Left ventricle myocardium inferior (tissue), 1 donor: ENCODE results near the gene AP1G2. TPM values are rescaled to one million over a fixed set of nuclear protein-coding genes. Genes with fewer than 3 reads are reported as not detected.

Experiments used
- DNase-seq: peaks from one replicate; pipeline ENCODE4 v3.0.0-alpha.2; 2020
- H3K27ac ChIP-seq: fragments of 200-600 bp; replicated peaks from 2 replicates; pipeline ENCODE4 v1.8.0; 2021
- H3K27me3 ChIP-seq: fragments of 200-600 bp; 2 replicates; pipeline ENCODE4 v1.8.0; 2021; ENCODE audit warnings: low read depth
- H3K36me3 ChIP-seq: fragments of 200-600 bp; 2 replicates; pipeline ENCODE4 v1.8.0; 2021
- H3K4me1 ChIP-seq: fragments of 200-600 bp; 2 replicates; pipeline ENCODE4 v1.8.0; 2021
- H3K4me3 ChIP-seq: fragments of 200-600 bp; 2 replicates; pipeline ENCODE4 v1.8.0; 2021; ENCODE audit warnings: mild to moderate bottlenecking, moderate library complexity
- H3K9me3 ChIP-seq: fragments of 200-600 bp; replicated peaks from 2 replicates; pipeline ENCODE4 v1.8.0; 2021
- intact Hi-C: fragments of 100-400 bp; cut with micrococcal nuclease; formaldehyde crosslinking; loops from one replicate; pipeline ENCODE4 v1.11.0; 2022
- total RNA-seq: library from RNA; stranded (reverse); fragmentation: NEBNext Ultra II Directional; extraction: Animal tissue kit (Norgen Biotek cat#: 25700); gene quantifications from one replicate; pipeline ENCODE4 v1.2.1, GENCODE V29; 2021
- TF ChIP-seq, protein P1 (sequence below): fragments of 200-600 bp; IDR thresholded peaks from 2 replicates; pipeline ENCODE4 v1.8.0; 2021; ENCODE audit warnings: antibody characterized with exemption, mild to moderate bottlenecking, borderline replicate concordance
- donor health status: DM: no; HTN: yes; CAD: no; lungs with severe emphysema.

Gene AP1G2
- total RNA-seq, 1 donor from 2014 or later = 10.4 TPM

- TF ChIP-seq, protein P1, sequence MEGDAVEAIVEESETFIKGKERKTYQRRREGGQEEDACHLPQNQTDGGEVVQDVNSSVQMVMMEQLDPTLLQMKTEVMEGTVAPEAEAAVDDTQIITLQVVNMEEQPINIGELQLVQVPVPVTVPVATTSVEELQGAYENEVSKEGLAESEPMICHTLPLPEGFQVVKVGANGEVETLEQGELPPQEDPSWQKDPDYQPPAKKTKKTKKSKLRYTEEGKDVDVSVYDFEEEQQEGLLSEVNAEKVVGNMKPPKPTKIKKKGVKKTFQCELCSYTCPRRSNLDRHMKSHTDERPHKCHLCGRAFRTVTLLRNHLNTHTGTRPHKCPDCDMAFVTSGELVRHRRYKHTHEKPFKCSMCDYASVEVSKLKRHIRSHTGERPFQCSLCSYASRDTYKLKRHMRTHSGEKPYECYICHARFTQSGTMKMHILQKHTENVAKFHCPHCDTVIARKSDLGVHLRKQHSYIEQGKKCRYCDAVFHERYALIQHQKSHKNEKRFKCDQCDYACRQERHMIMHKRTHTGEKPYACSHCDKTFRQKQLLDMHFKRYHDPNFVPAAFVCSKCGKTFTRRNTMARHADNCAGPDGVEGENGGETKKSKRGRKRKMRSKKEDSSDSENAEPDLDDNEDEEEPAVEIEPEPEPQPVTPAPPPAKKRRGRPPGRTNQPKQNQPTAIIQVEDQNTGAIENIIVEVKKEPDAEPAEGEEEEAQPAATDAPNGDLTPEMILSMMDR = no peak
- Histone ChIP-seq H3K4me3 (no peak overlapping the region), H3K4me1 (peaks cover 18% of the 10 kb centered on the region), H3K27me3 (peaks cover 3% of the 10 kb centered on the region), H3K27ac (no peak overlapping the region), H3K9me3 (no peaks in the 10 kb centered on the region), H3K36me3 (no peaks in the 10 kb centered on the region)
- no peak for DNase-seq
- intact Hi-C loops = no loop called here
Measured at GRCh38 chr14:23543403-23543802, 24.2 kb downstream of the AP1G2 start.

DNA sequence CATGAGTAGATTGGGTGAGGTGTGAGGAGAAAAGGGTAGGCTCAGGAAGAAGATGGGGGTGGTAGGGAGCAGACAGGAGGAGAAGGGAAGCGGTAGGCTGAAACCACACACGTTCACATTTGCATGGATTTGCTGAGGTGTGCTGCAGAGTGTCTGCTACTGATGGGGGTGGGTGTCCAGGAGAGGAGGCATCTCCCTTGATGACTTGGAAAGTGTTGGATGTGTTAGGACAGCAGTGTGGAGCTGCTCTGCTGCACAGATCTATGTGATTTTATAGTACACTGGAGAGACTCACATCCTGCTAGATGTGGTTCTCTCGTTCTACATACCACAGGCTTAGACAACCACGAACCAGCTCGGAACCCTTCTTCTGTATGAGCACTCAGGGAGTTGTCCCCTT lies 25.3 kb downstream of the AP1G2 start:
- no peak overlapping the region for H3K27ac ChIP-seq
- H3K27me3 ChIP-seq = no peaks in the 10 kb centered on the region
- H3K4me3 ChIP-seq = no peak overlapping the region
- no peak for DNase-seq
- intact Hi-C loops = no loop called here
- TF ChIP-seq, protein P1 = no peak
- H3K4me1 ChIP-seq = peaks cover 18% of the 10 kb centered on the region
- H3K36me3 ChIP-seq = no peaks in the 10 kb centered on the region
- no peaks in the 10 kb centered on the region for H3K9me3 ChIP-seq

- Histone ChIP-seq H3K4me3 (no peak overlapping the region), H3K27ac (no peak overlapping the region), H3K27me3 (no peaks in the 10 kb centered on the region), H3K36me3 (no peaks in the 10 kb centered on the region), H3K4me1 (peaks cover 7% of the 10 kb centered on the region), H3K9me3 (no peaks in the 10 kb centered on the region)
- DNase-seq = no peak
- TF ChIP-seq, protein P1 = no peak
- intact Hi-C loops = no loop called here
Measured at GRCh38 chr14:23540141-23540469, 27.5 kb downstream of the AP1G2 start.

- Histone ChIP-seq H3K4me1 (peaks cover 2% of the 10 kb centered on the region), H3K36me3 (no peaks in the 10 kb centered on the region), H3K4me3 (no peak overlapping the region), H3K27ac (peak overlapping the region; percentile 7), H3K9me3 (no peaks in the 10 kb centered on the region), H3K27me3 (no peaks in the 10 kb centered on the region)
- TF ChIP-seq, protein P1 = peak; percentile 79
- DNase-seq = no peak
- intact Hi-C loops = no loop called here
Measured at GRCh38 chr14:23539248-23540140, 28.1 kb downstream of the AP1G2 start.

DNA sequence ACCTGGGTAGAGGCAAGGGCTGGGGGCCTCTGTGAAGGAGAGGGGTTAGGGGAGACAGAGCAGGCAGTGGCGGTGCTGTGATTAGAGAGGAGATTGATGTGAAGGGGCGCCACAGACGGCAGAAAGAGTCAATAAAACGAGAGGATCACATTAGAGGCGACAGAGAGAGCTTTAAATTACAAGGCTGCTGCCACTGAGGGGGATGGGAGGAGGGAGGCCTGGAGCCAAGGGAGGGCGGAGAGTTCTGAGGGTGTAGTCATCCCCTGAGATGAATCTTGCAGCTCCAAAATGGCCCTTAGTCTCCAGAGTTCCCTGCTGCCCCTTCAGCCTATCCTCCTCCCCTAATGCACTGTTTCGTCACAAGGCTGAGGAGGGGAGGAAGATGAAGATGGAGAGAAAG lies 28.8 kb downstream of the AP1G2 start:
- no peak overlapping the region for H3K4me3 ChIP-seq
- DNase-seq = peak; percentile 46
- no peaks in the 10 kb centered on the region for H3K4me1 ChIP-seq
- peak overlapping the region; percentile 7 for H3K27ac ChIP-seq
- intact Hi-C loops = no loop called here
- no peaks in the 10 kb centered on the region for H3K36me3 ChIP-seq
- H3K27me3 ChIP-seq = no peaks in the 10 kb centered on the region
- TF ChIP-seq, protein P1 = no peak
- H3K9me3 ChIP-seq = no peaks in the 10 kb centered on the region
